ENCODE measurements around the gene GNAO1.

DNA sequence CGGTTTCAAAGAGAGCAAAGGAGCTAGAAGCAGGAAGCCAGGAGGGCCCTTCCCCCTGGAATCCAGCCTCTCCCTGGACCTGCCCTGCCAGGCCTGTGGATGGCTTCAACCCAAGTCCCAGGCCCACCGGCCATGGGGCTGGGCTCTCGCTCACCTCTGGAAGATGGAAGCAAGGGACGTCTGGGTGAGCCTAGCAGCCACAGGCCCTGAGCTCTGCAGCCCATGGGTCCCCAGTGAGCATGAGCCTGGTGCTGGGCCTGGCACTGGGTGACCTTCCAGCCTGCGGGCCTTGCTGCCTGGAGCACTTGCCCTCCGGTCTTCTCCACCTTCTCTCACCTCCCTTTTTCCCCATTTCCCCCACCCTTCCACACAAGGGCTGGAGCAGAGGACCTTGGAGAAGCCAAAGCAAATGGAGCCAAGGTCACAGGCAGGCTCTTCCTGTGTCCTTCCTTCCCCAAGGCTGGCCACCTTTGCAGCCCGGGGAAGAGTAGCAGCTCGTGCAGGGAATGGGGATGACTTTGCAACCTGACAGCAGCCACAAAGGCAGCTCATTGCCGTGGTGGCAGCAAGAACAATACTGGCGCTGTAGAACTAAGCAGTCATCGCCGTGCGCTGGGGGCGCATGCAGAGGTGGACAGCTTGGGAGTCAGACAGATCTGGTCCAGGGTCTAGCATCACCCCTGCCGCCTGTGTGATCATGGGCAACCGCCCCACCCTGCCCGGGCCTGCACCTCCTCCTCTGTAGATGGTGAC is 147.5 kb downstream of the GNAO1 start:
- TF ChIP-seq, protein P1, sequence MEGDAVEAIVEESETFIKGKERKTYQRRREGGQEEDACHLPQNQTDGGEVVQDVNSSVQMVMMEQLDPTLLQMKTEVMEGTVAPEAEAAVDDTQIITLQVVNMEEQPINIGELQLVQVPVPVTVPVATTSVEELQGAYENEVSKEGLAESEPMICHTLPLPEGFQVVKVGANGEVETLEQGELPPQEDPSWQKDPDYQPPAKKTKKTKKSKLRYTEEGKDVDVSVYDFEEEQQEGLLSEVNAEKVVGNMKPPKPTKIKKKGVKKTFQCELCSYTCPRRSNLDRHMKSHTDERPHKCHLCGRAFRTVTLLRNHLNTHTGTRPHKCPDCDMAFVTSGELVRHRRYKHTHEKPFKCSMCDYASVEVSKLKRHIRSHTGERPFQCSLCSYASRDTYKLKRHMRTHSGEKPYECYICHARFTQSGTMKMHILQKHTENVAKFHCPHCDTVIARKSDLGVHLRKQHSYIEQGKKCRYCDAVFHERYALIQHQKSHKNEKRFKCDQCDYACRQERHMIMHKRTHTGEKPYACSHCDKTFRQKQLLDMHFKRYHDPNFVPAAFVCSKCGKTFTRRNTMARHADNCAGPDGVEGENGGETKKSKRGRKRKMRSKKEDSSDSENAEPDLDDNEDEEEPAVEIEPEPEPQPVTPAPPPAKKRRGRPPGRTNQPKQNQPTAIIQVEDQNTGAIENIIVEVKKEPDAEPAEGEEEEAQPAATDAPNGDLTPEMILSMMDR (IDR thresholded peaks at IDR 0.05), result no peak
- TF ChIP-seq POLR2A (IDR thresholded peaks at IDR 0.05), result no peak
